SK-N-SH (cell line): ENCODE data around the gene ARHGEF19.

Experiments
- CTCF ChIP-seq: fragments of 200-600 bp; sonication (generic); IDR thresholded peaks from 2 replicates; pipeline ENCODE4 v1.6.1; 2017; ENCODE audit warnings: antibody characterized with exemption, mild to moderate bottlenecking, moderate library complexity
- EP300 ChIP-seq, 2 experiments: IDR thresholded peaks; 2 replicates each; pipeline versions ENCODE4 v1.4.0 to v1.6.1; 2012; ENCODE audit warnings: borderline replicate concordance in 1 of 2, low read depth in 1 of 2, low read length in 1 of 2
- EZH2phosphoT487 ChIP-seq: fragments of 200-600 bp; sonication (generic); IDR thresholded peaks from 2 replicates; pipeline ENCODE4 v1.6.1; 2017; ENCODE audit warnings: low read depth, mixed run types, mild to moderate bottlenecking, antibody characterized with exemption, moderate library complexity, borderline replicate concordance
- FOSL2 ChIP-seq: IDR thresholded peaks from 2 replicates; pipeline ENCODE4 v1.4.0; 2012; ENCODE audit warnings: low read depth, mild to moderate bottlenecking, moderate library complexity, borderline replicate concordance
- FOXJ3 ChIP-seq: sonication (generic); formaldehyde crosslinking; IDR thresholded peaks from 2 replicates; pipeline ENCODE4 v1.5.1; 2020; ENCODE audit warnings: mild to moderate bottlenecking, missing genetic modification reagents
- GATA2 ChIP-seq: sonication (generic); formaldehyde crosslinking; IDR thresholded peaks from 2 replicates; pipeline ENCODE4 v1.5.0; 2020; ENCODE audit warnings: mild to moderate bottlenecking, missing genetic modification reagents
- JUND ChIP-seq: IDR thresholded peaks from 2 replicates; pipeline ENCODE4 v1.4.0; 2012
- MEF2A ChIP-seq: IDR thresholded peaks from 2 replicates; pipeline ENCODE4 v1.4.0; 2012; ENCODE audit warnings: low read depth, borderline replicate concordance
- MXI1 ChIP-seq: IDR thresholded peaks from 2 replicates; pipeline ENCODE4 v1.6.1; 2012; ENCODE audit warnings: mild to moderate bottlenecking, low read depth, low read length, improper control_type of control experiment
- NFIC ChIP-seq: IDR thresholded peaks from 2 replicates; pipeline ENCODE4 v1.4.0; 2012; ENCODE audit warnings: borderline replicate concordance
- TEAD4 ChIP-seq: IDR thresholded peaks from 2 replicates; pipeline ENCODE4 v1.4.0; 2012; ENCODE audit warnings: mild to moderate bottlenecking, borderline replicate concordance; ENCODE audit not compliant: insufficient read depth
- USF1 ChIP-seq: IDR thresholded peaks from 2 replicates; pipeline ENCODE4 v1.4.0; 2012; ENCODE audit warnings: low read depth, borderline replicate concordance
- USF2 ChIP-seq: fragments of 150-350 bp; IDR thresholded peaks from 2 replicates; pipeline ENCODE4 v1.6.1; 2017; ENCODE audit warnings: antibody characterized with exemption, low read length, low read depth, borderline replicate concordance
- ZBTB33 ChIP-seq: IDR thresholded peaks from 2 replicates; pipeline ENCODE4 v1.4.0; 2012; ENCODE audit warnings: low read depth, borderline replicate concordance

- TF ChIP-seq FOSL2, result no peak
- TF ChIP-seq CTCF, result peak; percentile 46
- TF ChIP-seq USF2, result no peak
- no peak for TF ChIP-seq TEAD4
- no peak for TF ChIP-seq MEF2A
- TF ChIP-seq NFIC, result no peak
- TF ChIP-seq USF1, result no peak
- TF ChIP-seq GATA2, result no peak
- TF ChIP-seq EP300 (IDR thresholded peaks at IDR 0.05; ENCODE audit: borderline replicate concordance in 1 of 2, low read depth in 1 of 2, low read length in 1 of 2), result no peak
- TF ChIP-seq EZH2phosphoT487, result no peak
- TF ChIP-seq ZBTB33, result no peak
- no peak for TF ChIP-seq FOXJ3
- no peak for TF ChIP-seq JUND
- TF ChIP-seq MXI1, result no peak
These were observed 7.7 kb downstream of the ARHGEF19 start for GRCh38 chr1:16204634-16205333.
